Left ventricle myocardium inferior (tissue), 1 donor: ENCODE measurements around the gene CNTN4. TPM values are rescaled to one million over a fixed set of nuclear protein-coding genes. Genes with fewer than 3 reads are reported as not detected.

Experiments
- DNase-seq: peaks from one replicate; pipeline ENCODE4 v3.0.0-alpha.2; 2020
- H3K27ac ChIP-seq: fragments of 200-600 bp; replicated peaks from 2 replicates; pipeline ENCODE4 v1.8.0; 2021
- H3K27me3 ChIP-seq: fragments of 200-600 bp; 2 replicates; pipeline ENCODE4 v1.8.0; 2021; ENCODE audit warnings: low read depth
- H3K36me3 ChIP-seq: fragments of 200-600 bp; 2 replicates; pipeline ENCODE4 v1.8.0; 2021
- H3K4me1 ChIP-seq: fragments of 200-600 bp; 2 replicates; pipeline ENCODE4 v1.8.0; 2021
- H3K4me3 ChIP-seq: fragments of 200-600 bp; 2 replicates; pipeline ENCODE4 v1.8.0; 2021; ENCODE audit warnings: mild to moderate bottlenecking, moderate library complexity
- H3K9me3 ChIP-seq: fragments of 200-600 bp; replicated peaks from 2 replicates; pipeline ENCODE4 v1.8.0; 2021
- intact Hi-C: fragments of 100-400 bp; cut with micrococcal nuclease; formaldehyde crosslinking; loops from one replicate; pipeline ENCODE4 v1.11.0; 2022
- total RNA-seq: library from RNA; stranded (reverse); fragmentation: NEBNext Ultra II Directional; extraction: Animal tissue kit (Norgen Biotek cat#: 25700); gene quantifications from one replicate; pipeline ENCODE4 v1.2.1, GENCODE V29; 2021
- TF ChIP-seq, protein P1 (sequence below): fragments of 200-600 bp; IDR thresholded peaks from 2 replicates; pipeline ENCODE4 v1.8.0; 2021; ENCODE audit warnings: antibody characterized with exemption, mild to moderate bottlenecking, borderline replicate concordance
- donor health status: DM: no; HTN: yes; CAD: no; lungs with severe emphysema.

Gene CNTN4
- total RNA-seq, 1 donor from 2014 or later = 1.2 TPM

DNA sequence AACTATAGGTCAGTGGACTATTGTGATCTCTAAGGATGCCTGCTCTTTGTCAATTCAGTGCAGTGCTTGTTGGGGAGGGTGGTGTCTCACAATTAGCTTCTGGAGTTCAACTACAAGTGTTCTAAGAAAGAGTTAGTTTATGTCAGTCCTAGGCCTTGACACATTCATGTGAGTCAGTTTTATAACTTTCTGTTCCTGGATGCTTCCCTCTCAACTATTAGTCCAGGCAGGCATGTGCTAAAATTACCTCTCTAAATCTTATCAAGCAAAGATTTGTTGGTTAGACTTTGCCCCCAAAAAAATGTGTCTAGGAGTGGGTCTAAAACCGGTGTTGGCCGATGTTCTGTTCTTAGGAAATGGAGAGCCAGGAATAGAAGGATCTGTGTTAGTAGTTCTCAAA lies 633.2 kb downstream of the CNTN4 start:
- Histone ChIP-seq H3K27ac (no peak overlapping the region), H3K9me3 (no peaks in the 10 kb centered on the region), H3K4me1 (no peaks in the 10 kb centered on the region), H3K4me3 (no peak overlapping the region), H3K27me3 (no peaks in the 10 kb centered on the region), H3K36me3 (no peaks in the 10 kb centered on the region)
- intact Hi-C loops = no loop called here
- DNase-seq = no peak
- TF ChIP-seq, protein P1, sequence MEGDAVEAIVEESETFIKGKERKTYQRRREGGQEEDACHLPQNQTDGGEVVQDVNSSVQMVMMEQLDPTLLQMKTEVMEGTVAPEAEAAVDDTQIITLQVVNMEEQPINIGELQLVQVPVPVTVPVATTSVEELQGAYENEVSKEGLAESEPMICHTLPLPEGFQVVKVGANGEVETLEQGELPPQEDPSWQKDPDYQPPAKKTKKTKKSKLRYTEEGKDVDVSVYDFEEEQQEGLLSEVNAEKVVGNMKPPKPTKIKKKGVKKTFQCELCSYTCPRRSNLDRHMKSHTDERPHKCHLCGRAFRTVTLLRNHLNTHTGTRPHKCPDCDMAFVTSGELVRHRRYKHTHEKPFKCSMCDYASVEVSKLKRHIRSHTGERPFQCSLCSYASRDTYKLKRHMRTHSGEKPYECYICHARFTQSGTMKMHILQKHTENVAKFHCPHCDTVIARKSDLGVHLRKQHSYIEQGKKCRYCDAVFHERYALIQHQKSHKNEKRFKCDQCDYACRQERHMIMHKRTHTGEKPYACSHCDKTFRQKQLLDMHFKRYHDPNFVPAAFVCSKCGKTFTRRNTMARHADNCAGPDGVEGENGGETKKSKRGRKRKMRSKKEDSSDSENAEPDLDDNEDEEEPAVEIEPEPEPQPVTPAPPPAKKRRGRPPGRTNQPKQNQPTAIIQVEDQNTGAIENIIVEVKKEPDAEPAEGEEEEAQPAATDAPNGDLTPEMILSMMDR = no peak

DNA sequence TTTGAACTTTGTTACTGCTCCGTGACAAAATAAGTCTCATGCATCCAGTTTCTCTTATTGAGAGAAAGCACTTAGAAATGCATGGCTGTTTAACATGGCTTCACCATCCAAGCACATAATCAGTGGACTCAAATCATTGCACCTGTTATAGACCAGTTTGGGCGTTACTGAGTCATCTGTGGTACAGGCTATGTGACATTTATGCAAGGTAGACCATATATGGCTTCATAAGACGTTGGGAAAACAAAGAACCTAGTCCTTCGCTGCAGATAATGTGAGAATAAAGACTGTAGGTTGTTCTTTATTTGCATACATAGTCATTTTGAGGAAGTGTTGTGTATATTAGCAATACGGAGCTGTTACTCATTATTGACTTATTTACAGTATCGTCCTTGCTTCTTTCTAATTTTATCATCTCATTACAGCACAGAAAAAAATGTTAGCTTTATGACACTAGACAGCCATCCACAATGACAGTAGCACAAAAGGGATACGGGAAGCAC lies 636.8 kb downstream of the CNTN4 start:
- intact Hi-C loops = no loop called here
- TF ChIP-seq, protein P1 = no peak
- Histone ChIP-seq H3K4me1 (no peaks in the 10 kb centered on the region), H3K9me3 (no peaks in the 10 kb centered on the region), H3K27me3 (no peaks in the 10 kb centered on the region), H3K27ac (no peak overlapping the region), H3K4me3 (no peak overlapping the region), H3K36me3 (no peaks in the 10 kb centered on the region)
- DNase-seq = no peak

DNA sequence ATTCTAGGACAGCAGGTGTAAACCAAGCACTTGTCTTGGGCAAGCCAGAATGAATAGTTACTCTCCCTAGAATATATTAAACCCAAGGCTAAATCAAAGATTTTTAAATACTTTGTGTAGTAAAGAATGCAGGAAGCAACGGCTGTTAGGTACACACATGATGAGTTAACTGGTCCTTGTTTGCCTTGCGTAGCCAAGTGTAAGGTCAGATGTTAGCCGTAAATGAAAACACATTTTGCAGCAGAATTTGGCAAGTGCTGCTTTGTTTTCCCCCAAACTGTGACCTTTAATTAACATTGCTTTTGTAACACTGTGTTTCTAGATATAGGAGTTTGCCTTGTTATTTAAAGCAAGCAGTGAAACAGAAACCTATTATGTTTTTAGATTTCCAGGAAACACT lies 642.9 kb downstream of the CNTN4 start:
- no peak for DNase-seq
- TF ChIP-seq, protein P1 = no peak
- no peak overlapping the region for H3K4me3 ChIP-seq
- no peaks in the 10 kb centered on the region for H3K9me3 ChIP-seq
- no peaks in the 10 kb centered on the region for H3K27me3 ChIP-seq
- intact Hi-C loops = no loop called here
- no peak overlapping the region for H3K27ac ChIP-seq
- no peaks in the 10 kb centered on the region for H3K36me3 ChIP-seq
- H3K4me1 ChIP-seq = no peaks in the 10 kb centered on the region

DNA sequence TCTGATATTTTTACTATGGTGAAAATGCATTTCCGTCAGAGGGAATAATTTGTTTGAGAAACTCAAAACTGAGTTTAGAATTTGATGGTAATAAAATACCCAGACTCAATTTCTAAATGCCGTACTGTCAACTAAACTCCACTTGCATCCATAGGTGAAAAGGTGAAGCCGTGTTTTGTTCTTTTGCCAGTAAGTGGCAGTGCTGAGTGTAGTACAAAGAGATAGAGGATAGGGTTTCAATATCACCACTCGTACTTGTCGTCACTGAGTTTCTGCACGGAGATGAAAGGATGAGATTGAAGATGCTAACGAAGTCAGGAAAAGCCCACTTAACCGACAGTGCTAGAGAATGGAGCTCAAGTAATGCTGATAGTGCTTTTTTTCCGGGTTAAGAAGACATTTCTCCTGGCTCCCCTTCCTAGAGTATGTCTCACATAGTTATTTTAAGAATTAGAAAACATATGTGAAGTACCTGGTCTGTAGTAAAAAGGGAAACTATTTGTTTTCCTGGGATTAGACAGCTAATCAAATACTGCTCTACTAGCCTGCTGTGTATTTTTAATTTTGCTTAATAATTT lies 666.4 kb downstream of the CNTN4 start:
- Histone ChIP-seq H3K9me3 (no peaks in the 10 kb centered on the region), H3K27me3 (peaks cover 12% of the 10 kb centered on the region), H3K4me3 (no peak overlapping the region), H3K36me3 (no peaks in the 10 kb centered on the region), H3K27ac (no peak overlapping the region), H3K4me1 (no peaks in the 10 kb centered on the region)
- no peak for DNase-seq
- intact Hi-C loops = no loop called here
- TF ChIP-seq, protein P1 = no peak

DNA sequence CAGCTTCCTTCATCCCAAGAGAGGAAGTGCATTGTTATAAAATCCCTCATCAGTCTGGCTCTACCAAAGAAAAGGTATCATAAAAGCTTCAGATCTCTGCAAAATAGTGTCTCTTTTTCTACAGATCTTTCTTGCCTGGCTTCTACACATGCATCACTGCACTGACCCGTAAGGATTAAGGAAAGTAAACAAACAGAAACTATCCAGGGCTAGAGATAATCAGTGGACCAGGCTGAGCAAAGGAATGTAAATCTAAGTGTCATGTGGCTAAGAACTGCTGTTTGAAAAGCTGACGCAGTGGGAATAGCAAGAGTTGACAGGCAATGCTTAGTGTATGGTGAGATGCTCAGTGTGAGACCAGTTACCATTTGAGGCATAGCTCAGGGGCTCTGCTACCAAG lies 671.8 kb downstream of the CNTN4 start:
- intact Hi-C loops = no loop called here
- H3K4me3 ChIP-seq = no peak overlapping the region
- H3K9me3 ChIP-seq = no peaks in the 10 kb centered on the region
- no peaks in the 10 kb centered on the region for H3K36me3 ChIP-seq
- no peaks in the 10 kb centered on the region for H3K27me3 ChIP-seq
- DNase-seq = no peak
- TF ChIP-seq, protein P1 = no peak
- H3K4me1 ChIP-seq = no peaks in the 10 kb centered on the region
- H3K27ac ChIP-seq = no peak overlapping the region
